ENCODE data around the gene SNCG. TPM values are rescaled to one million over a fixed set of nuclear protein-coding genes. Genes with fewer than 3 reads are reported as not detected.
"Not testable (repeated sequence)": the region's sequence is repeated elsewhere in the genome, so short reads cannot be mapped to it uniquely, and the experiment has no call there.

The SNCG gene
- total RNA-seq (2014; rRNA removed; shearing (Covaris generic)), result 647 and 699 TPM in 2 replicates

- peak; percentile 76 for DNase-seq (ENCODE audit: low spot score)
Observed at GRCh38 chr10:86958116-86958900, at the start of gene SNCG. Gene SNCG, plus strand, starts transcription at chr10:86958599. Its CDS starts 99 bp downstream, at chr10:86958698.

- no peak for DNase-seq (ENCODE audit: low spot score)
Observed at GRCh38 chr10:86914734-86915133, 43.7 kb upstream of the SNCG start.

GRCh38 chr10:86918022-86918471 lies 40.4 kb upstream of the SNCG start:
- DNase-seq (ENCODE audit: low spot score), result no peak

- no peak for DNase-seq (ENCODE audit: low spot score)
Observed at GRCh38 chr10:86922553-86922961, 35.8 kb upstream of the SNCG start.

GRCh38 chr10:86929468-86930380 lies 28.7 kb upstream of the SNCG start:
- DNase-seq (ENCODE audit: low spot score), result no peak

GRCh38 chr10:86931872-86932271 lies 26.5 kb upstream of the SNCG start:
- DNase-seq (ENCODE audit: low spot score), result no peak

GRCh38 chr10:86932674-86933073 lies 25.7 kb upstream of the SNCG start:
- no peak for DNase-seq (ENCODE audit: low spot score)

GRCh38 chr10:86934162-86934711 lies 24.2 kb upstream of the SNCG start:
- not testable (repeated sequence) for DNase-seq (ENCODE audit: low spot score)

- no peak for DNase-seq (ENCODE audit: low spot score)
Observed at GRCh38 chr10:86936661-86937501, 21.5 kb upstream of the SNCG start.

GRCh38 chr10:86937502-86938154 lies 20.8 kb upstream of the SNCG start:
- DNase-seq (ENCODE audit: low spot score), result no peak

- DNase-seq (ENCODE audit: low spot score), result no peak
Observed at GRCh38 chr10:86938260-86938659, 20.1 kb upstream of the SNCG start.

- not testable (repeated sequence) for DNase-seq (ENCODE audit: low spot score)
Observed at GRCh38 chr10:86940076-86940475, 18.3 kb upstream of the SNCG start.

- DNase-seq (ENCODE audit: low spot score), result no peak
Observed at GRCh38 chr10:86940677-86941076, 17.7 kb upstream of the SNCG start.

- no peak for DNase-seq (ENCODE audit: low spot score)
Observed at GRCh38 chr10:86941426-86941825, 17.0 kb upstream of the SNCG start.

GRCh38 chr10:86941991-86942421 lies 16.4 kb upstream of the SNCG start:
- DNase-seq (ENCODE audit: low spot score), result no peak

- DNase-seq (ENCODE audit: low spot score), result no peak
Observed at GRCh38 chr10:86942441-86943315, 15.7 kb upstream of the SNCG start.

GRCh38 chr10:86943316-86944030 lies 14.9 kb upstream of the SNCG start:
- no peak for DNase-seq (ENCODE audit: low spot score)

GRCh38 chr10:86944031-86944419 lies 14.4 kb upstream of the SNCG start:
- DNase-seq (ENCODE audit: low spot score), result no peak

- no peak for DNase-seq (ENCODE audit: low spot score)
Observed at GRCh38 chr10:86944471-86944870, 13.9 kb upstream of the SNCG start.

Measured in HT-29 (cell line).